ENCODE results near the gene UBE2N. TPM values are rescaled to one million over a fixed set of nuclear protein-coding genes. Genes with fewer than 3 reads are reported as not detected.

The UBE2N gene
- total RNA-seq, 1 experiment from 2014 or later, result 159 TPM

- H3K27me3 Mint-ChIP-seq (ENCODE audit: unreplicated experiment), result no peaks in the 10 kb centered on the region
- no peaks in the 10 kb centered on the region for H3K9me3 Mint-ChIP-seq (ENCODE audit: low read depth, unreplicated experiment)
- H3K4me3 Mint-ChIP-seq (ENCODE audit: low read depth, unreplicated experiment), result no peak overlapping the region
- no peak for DNase-seq
- no peak for TF ChIP-seq CTCF (IDR thresholded peaks at IDR 0.05; ENCODE audit: unreplicated experiment)
- no peaks in the 10 kb centered on the region for H3K36me3 Mint-ChIP-seq (ENCODE audit: insufficient read depth, unreplicated experiment)
- intact Hi-C loops (cut with micrococcal nuclease; ENCODE audit: unreplicated experiment), result no loop called here
- CTCF ChIA-PET, result interaction anchor here (0.6 to 1.2 kb wide), 4 partner anchors 9 to 1994 kb away, joined by 3 to 7 read pairs (median 4); no protein-coding TSS in a partner anchor
- peaks cover 54% of the 10 kb centered on the region for H3K4me1 Mint-ChIP-seq (ENCODE audit: low read depth, unreplicated experiment)
- peak overlapping the region; percentile 14 for H3K27ac Mint-ChIP-seq (ENCODE audit: unreplicated experiment)
- no TSS peak for BruUV-seq (replicated peaks)
Observed at GRCh38 chr12:93429852-93430251, 11.9 kb downstream of the UBE2N start.

DNA sequence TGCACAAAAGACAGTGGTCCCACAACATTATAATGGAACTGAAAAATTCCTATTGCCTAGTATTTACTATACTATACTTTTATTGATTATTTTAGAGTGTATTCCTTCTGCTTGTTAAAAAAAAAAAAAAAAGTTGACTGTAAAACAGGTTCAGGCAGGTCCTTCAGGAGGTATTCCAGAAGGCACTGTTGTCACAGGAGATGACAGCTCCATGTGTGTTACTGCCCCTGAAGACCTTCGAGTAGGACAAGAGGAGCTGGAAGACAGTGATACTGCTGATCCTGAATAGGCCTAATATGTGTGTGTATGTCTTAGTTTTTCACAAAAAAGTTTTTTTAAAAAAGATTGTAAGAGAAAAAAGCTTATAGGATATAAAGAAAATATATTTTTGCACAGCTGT, 12.3 kb downstream of the UBE2N start:
- Mint-ChIP-seq H3K27me3 (ENCODE audit: unreplicated experiment) (no peaks in the 10 kb centered on the region), H3K9me3 (ENCODE audit: low read depth, unreplicated experiment) (no peaks in the 10 kb centered on the region), H3K36me3 (ENCODE audit: insufficient read depth, unreplicated experiment) (no peaks in the 10 kb centered on the region), H3K4me3 (ENCODE audit: low read depth, unreplicated experiment) (no peak overlapping the region), H3K4me1 (ENCODE audit: low read depth, unreplicated experiment) (peaks cover 58% of the 10 kb centered on the region), H3K27ac (ENCODE audit: unreplicated experiment) (no peak overlapping the region)
- TF ChIP-seq CTCF (IDR thresholded peaks at IDR 0.05; ENCODE audit: unreplicated experiment), result no peak
- BruUV-seq (replicated peaks), result no TSS peak
- intact Hi-C loops (cut with micrococcal nuclease; ENCODE audit: unreplicated experiment), result no loop called here
- DNase-seq, result no peak
- CTCF ChIA-PET, result interaction anchor here (0.6 to 1.2 kb wide), 4 partner anchors 9 to 1995 kb away, joined by 3 to 7 read pairs (median 4); no protein-coding TSS in a partner anchor

GRCh38 chr12:93427779-93428564, 13.8 kb downstream of the UBE2N start:
- peaks cover 73% of the 10 kb centered on the region for H3K4me1 Mint-ChIP-seq (ENCODE audit: low read depth, unreplicated experiment)
- no peak overlapping the region for H3K27ac Mint-ChIP-seq (ENCODE audit: unreplicated experiment)
- CTCF ChIA-PET, result interaction anchor here (0.9 kb wide), 1 partner anchor 10 kb away, joined by 3 read pairs; no protein-coding TSS in a partner anchor

DNA sequence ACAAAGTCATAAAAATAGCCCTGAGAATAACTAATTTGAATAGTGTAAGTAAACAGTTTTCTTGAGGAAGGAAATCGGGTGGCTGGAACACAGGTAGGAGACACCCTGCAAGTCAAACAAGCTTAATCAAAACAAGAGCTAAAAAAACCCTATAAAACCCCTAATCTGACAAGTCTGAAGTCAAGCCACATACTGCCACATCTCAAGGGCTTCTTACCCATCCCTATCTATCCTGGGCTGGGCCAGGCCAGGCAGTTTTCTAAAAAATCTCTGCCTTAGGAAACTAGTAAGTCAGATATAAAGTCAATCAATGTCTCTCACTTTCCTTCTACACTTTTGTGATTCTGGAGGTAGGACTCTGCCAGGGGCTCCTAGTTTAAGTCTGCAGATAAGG, 15.3 kb downstream of the UBE2N start:
- no peak for DNase-seq
- Mint-ChIP-seq H3K36me3 (ENCODE audit: insufficient read depth, unreplicated experiment) (no peaks in the 10 kb centered on the region), H3K27me3 (ENCODE audit: unreplicated experiment) (no peaks in the 10 kb centered on the region), H3K4me3 (ENCODE audit: low read depth, unreplicated experiment) (no peak overlapping the region), H3K27ac (ENCODE audit: unreplicated experiment) (no peak overlapping the region), H3K9me3 (ENCODE audit: low read depth, unreplicated experiment) (no peaks in the 10 kb centered on the region), H3K4me1 (ENCODE audit: low read depth, unreplicated experiment) (peaks cover 66% of the 10 kb centered on the region)
- CTCF ChIA-PET, result interaction anchor here (0.6 to 0.7 kb wide), 2 partner anchors 11 to 526 kb away, joined by 3 to 5 read pairs; no protein-coding TSS in a partner anchor
- no peak for TF ChIP-seq CTCF (IDR thresholded peaks at IDR 0.05; ENCODE audit: unreplicated experiment)
- no TSS peak for BruUV-seq (replicated peaks)
- intact Hi-C loops (cut with micrococcal nuclease; ENCODE audit: unreplicated experiment), result no loop called here

More at GRCh38 chr12:93427779-93428564, 13.8 kb downstream of the UBE2N start:
- intact Hi-C loops (cut with micrococcal nuclease; ENCODE audit: unreplicated experiment), result no loop called here
- BruUV-seq (replicated peaks), result no TSS peak
- TF ChIP-seq CTCF (IDR thresholded peaks at IDR 0.05; ENCODE audit: unreplicated experiment), result no peak
- DNase-seq, result no peak
- Mint-ChIP-seq H3K4me3 (ENCODE audit: low read depth, unreplicated experiment) (no peak overlapping the region), H3K9me3 (ENCODE audit: low read depth, unreplicated experiment) (no peaks in the 10 kb centered on the region), H3K36me3 (ENCODE audit: insufficient read depth, unreplicated experiment) (no peaks in the 10 kb centered on the region), H3K27me3 (ENCODE audit: unreplicated experiment) (no peaks in the 10 kb centered on the region)
